Uterus (tissue), 4 donors: ENCODE data around the gene SLCO3A1. TPM values are rescaled to one million over a fixed set of nuclear protein-coding genes. Genes with fewer than 3 reads are reported as not detected.
A peak's percentile ranks its signal among the peaks of the same experiment; 100 is the strongest.

Source experiments
- DNase-seq, 2 donors: peaks; one replicate each; pipeline ENCODE4 v3.0.0-alpha.2; 2019 to 2020
- H3K27ac ChIP-seq, 2 donors: fragments of 200-600 bp; sonication (generic); 1 replicate in 1 of 2; 2 replicates in 1 of 2; pipeline ENCODE4 v1.5.1; 2016 to 2018
- H3K27me3 ChIP-seq, 2 donors: fragments of 200-600 bp; sonication (generic); one replicate each; pipeline ENCODE4 v1.5.1; 2018 to 2019; ENCODE audit warnings: control low read depth in 1 of 2
- H3K36me3 ChIP-seq, 2 donors: fragments of 200-600 bp; sonication (generic); one replicate each; pipeline ENCODE4 v1.5.1; 2019; ENCODE audit warnings: control low read depth in 1 of 2
- H3K4me1 ChIP-seq, 2 donors: fragments of 200-600 bp; sonication (generic); one replicate each; pipeline ENCODE4 v1.5.1; 2018 to 2019; ENCODE audit warnings: control low read depth in 1 of 2
- H3K4me3 ChIP-seq, 2 donors: fragments of 200-600 bp; sonication (generic); 1 replicate in 1 of 2; 2 replicates in 1 of 2; pipeline ENCODE4 v1.5.1; 2018 to 2019; ENCODE audit warnings: mild to moderate bottlenecking in 1 of 2
- H3K9me3 ChIP-seq, 2 donors: fragments of 200-600 bp; sonication (generic); one replicate each; pipeline ENCODE4 v1.5.1; 2019; ENCODE audit warnings: control low read depth in 1 of 2
- POLR2A ChIP-seq, 2 donors: fragments of 450-650 bp; IDR thresholded peaks; one replicate each; pipeline ENCODE4 v1.6.1; 2016; ENCODE audit warnings: antibody characterized with exemption in 2 of 2, mild to moderate bottlenecking in 1 of 2, moderate library complexity in 1 of 2
- intact Hi-C: fragments of 100-400 bp; cut with DNase I; formaldehyde crosslinking; loops from one replicate; pipeline ENCODE4 v1.15.1; 2023; ENCODE audit warnings: low total_unique reads
- total RNA-seq, 4 donors: library from RNA; depleted of rRNA in 3 of 4; stranded (reverse); fragments of >200 nt in 3 of 4; gene quantifications; one replicate each; pipeline versions ENCODE4 v1.1.0 to v1.2.4, GENCODE V29; 2014 to 2023
- TF ChIP-seq, protein P1 (sequence below), 4 experiments: fragments of 200-600 bp in 2 of 4; fragments of 450-650 bp in 2 of 4; sonication (generic) in 2 of 4; IDR thresholded peaks; one replicate each; pipeline ENCODE4 v1.5.1; 2016 to 2019; ENCODE audit warnings: antibody characterized with exemption in 4 of 4, mild to moderate bottlenecking in 2 of 4, moderate library complexity in 1 of 4
- donor health status: DM: yes; HTN: yes; CAD: no.

Gene SLCO3A1
- 10 to 100 TPM in 2 of 4 donors, 1 to 10 TPM in 2; 4.4 to 26.1 (median 9.5) TPM for total RNA-seq

DNA sequence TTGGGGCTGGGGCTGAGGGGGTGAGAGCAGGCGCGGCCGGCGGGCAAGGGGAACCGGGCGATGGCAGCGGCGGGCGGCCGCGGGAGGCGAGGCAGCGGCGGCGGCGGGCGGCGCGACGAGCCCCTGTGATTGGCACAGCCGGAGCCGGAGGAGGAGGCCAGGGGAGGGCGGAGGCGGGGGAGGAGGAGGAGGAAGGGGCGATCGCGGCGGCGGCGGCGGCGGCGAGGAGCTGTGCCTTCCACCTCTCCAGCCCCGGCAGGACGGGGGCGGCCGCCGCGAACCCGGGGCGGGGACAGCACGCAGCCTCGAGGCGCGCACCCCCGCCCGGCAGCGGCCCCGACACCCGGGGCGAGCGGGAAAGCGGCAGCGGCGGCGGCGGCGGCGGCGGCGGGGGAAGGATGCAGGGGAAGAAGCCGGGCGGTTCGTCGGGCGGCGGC lies at the start of gene SLCO3A1:
Gene SLCO3A1, plus strand, starts transcription at position 198 of the 437 bp plus-strand sequence.
- Histone ChIP-seq H3K4me3 (peak within 1 kb of the TSS; percentile 55 to 84), H3K4me1 (peaks cover 5 to 7% of the 10 kb centered on the region in 2 donors), H3K27ac (peak within 1 kb of the TSS; percentile 97 to 98), H3K9me3 (no peaks in the 10 kb centered on the region), H3K36me3 (no peaks in the 10 kb centered on the region), H3K27me3 (no peaks in the 10 kb centered on the region)
- intact Hi-C loops: loop anchor here (5.0 to 10.0 kb wide), 2 partner anchors 91 to 224 kb away; no protein-coding TSS in a partner anchor
- peak; percentile 71 to 77 for DNase-seq
- peak; percentile 26 to 34 for TF ChIP-seq POLR2A (IDR thresholded peaks at IDR 0.05)
- TF ChIP-seq, protein P1, sequence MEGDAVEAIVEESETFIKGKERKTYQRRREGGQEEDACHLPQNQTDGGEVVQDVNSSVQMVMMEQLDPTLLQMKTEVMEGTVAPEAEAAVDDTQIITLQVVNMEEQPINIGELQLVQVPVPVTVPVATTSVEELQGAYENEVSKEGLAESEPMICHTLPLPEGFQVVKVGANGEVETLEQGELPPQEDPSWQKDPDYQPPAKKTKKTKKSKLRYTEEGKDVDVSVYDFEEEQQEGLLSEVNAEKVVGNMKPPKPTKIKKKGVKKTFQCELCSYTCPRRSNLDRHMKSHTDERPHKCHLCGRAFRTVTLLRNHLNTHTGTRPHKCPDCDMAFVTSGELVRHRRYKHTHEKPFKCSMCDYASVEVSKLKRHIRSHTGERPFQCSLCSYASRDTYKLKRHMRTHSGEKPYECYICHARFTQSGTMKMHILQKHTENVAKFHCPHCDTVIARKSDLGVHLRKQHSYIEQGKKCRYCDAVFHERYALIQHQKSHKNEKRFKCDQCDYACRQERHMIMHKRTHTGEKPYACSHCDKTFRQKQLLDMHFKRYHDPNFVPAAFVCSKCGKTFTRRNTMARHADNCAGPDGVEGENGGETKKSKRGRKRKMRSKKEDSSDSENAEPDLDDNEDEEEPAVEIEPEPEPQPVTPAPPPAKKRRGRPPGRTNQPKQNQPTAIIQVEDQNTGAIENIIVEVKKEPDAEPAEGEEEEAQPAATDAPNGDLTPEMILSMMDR (IDR thresholded peaks at IDR 0.05): no peak

DNA sequence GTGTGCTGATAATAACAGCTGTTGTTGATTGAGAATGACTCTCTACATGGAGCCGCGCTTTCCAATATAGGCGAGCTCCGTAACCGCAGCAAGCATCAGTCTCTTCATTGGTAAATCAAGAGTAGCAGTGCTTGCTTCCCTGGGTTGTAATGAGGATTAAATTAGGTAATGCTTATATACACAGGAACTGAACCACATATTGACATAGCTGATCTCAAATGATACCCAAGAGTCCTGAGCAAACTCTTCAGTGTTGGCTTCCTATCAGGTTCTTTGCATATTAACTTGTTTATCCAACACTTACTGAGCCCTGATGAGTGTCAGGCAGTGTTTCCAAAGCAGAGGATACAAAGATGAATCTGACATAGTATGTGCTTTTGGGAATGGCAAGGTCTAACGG lies 46.4 kb upstream of the SLCO3A1 start:
- H3K27ac ChIP-seq: no peak overlapping the region
- H3K27me3 ChIP-seq: no peaks in the 10 kb centered on the region
- H3K36me3 ChIP-seq: no peaks in the 10 kb centered on the region
- H3K4me1 ChIP-seq: no peaks in the 10 kb centered on the region
- H3K4me3 ChIP-seq: no peak overlapping the region
- no peak for TF ChIP-seq POLR2A (IDR thresholded peaks at IDR 0.05)
- TF ChIP-seq, protein P1 (IDR thresholded peaks at IDR 0.05): no peak
- DNase-seq: no peak
- intact Hi-C loops: no loop called here
- no peaks in the 10 kb centered on the region for H3K9me3 ChIP-seq

DNA sequence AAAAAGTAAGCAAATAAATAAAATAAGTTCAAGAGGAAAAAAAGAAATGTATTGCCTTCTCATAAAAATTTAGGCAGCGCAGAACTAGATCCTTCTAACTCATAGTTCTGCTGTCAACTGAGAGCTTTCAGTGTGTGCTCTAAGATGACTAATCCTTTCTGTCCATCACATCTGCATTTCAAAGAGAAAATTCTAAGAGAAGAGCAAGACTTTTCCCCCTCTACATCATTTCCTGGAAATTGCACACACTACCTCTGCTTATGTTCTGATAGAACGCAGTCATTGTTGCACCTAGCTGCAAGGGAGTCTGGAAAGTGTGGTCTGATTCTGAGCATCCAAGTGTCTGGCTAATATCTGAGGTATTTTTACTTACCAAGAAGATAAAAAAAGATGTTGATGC lies 39.6 kb upstream of the SLCO3A1 start:
- DNase-seq: no peak
- no peaks in the 10 kb centered on the region for H3K9me3 ChIP-seq
- intact Hi-C loops: no loop called here
- no peaks in the 10 kb centered on the region for H3K4me1 ChIP-seq
- H3K36me3 ChIP-seq: no peaks in the 10 kb centered on the region
- H3K27ac ChIP-seq: no peak overlapping the region
- no peak overlapping the region for H3K4me3 ChIP-seq
- no peaks in the 10 kb centered on the region for H3K27me3 ChIP-seq
- no peak for TF ChIP-seq POLR2A (IDR thresholded peaks at IDR 0.05)
- TF ChIP-seq, protein P1 (IDR thresholded peaks at IDR 0.05): no peak

DNA sequence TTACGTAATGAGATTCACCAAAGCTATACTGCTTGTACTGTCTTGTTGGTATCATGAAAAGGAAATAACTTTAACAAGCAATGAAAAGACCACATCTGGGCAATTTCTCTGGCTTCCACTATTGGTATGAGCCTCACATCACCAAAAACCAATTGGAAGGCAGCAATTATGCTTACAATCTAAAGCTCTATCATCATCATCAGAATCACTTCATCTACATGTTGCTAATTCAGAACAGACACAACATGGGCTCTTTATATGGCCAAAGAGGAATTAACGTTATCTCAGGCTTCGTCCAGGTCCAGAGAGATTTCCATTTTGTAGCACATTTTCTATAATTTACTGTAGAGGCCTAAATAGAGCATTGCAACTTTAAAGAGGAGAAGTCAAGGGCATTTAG lies 36.6 kb upstream of the SLCO3A1 start:
- DNase-seq: no peak
- no peaks in the 10 kb centered on the region for H3K9me3 ChIP-seq
- TF ChIP-seq POLR2A (IDR thresholded peaks at IDR 0.05): no peak
- TF ChIP-seq, protein P1 (IDR thresholded peaks at IDR 0.05): no peak
- H3K4me1 ChIP-seq: no peaks in the 10 kb centered on the region
- intact Hi-C loops: no loop called here
- H3K27ac ChIP-seq: no peak overlapping the region
- no peaks in the 10 kb centered on the region for H3K36me3 ChIP-seq
- H3K4me3 ChIP-seq: no peak overlapping the region
- H3K27me3 ChIP-seq: no peaks in the 10 kb centered on the region

- Histone ChIP-seq H3K27me3 (no peaks in the 10 kb centered on the region), H3K4me3 (no peak overlapping the region), H3K27ac (no peak overlapping the region), H3K36me3 (no peaks in the 10 kb centered on the region), H3K9me3 (no peaks in the 10 kb centered on the region), H3K4me1 (no peaks in the 10 kb centered on the region)
- intact Hi-C loops: no loop called here
- no peak for DNase-seq
- TF ChIP-seq, protein P1 (IDR thresholded peaks at IDR 0.05): no peak
- TF ChIP-seq POLR2A (IDR thresholded peaks at IDR 0.05): no peak
Measured at GRCh38 chr15:91821458-91821857, 32.0 kb upstream of the SLCO3A1 start.
